WTC11 (cell line): ENCODE measurements around the gene HEY2. TPM values are rescaled to one million over a fixed set of nuclear protein-coding genes. Genes with fewer than 3 reads are reported as not detected.
A peak's percentile ranks its signal among the peaks of the same experiment; 100 is the strongest.

Source experiments
- CREM ChIP-seq: sonication (generic); formaldehyde crosslinking; IDR thresholded peaks from 2 replicates; pipeline ENCODE4 v1.8.1; 2022; ENCODE audit warnings: mild to moderate bottlenecking, missing genetic modification reagents, moderate library complexity
- EMX1 ChIP-seq: fragments of 250-450 bp; sonication (Bioruptor Pico); IDR thresholded peaks from 2 replicates; pipeline ENCODE4 v1.8.0; 2021; ENCODE audit warnings: mild to moderate bottlenecking
- FOXP1 ChIP-seq: sonication (generic); formaldehyde crosslinking; IDR thresholded peaks from 2 replicates; pipeline ENCODE4 v1.8.0; 2022; ENCODE audit warnings: missing genetic modification reagents, mild to moderate bottlenecking, moderate library complexity, borderline replicate concordance
- GTF2I ChIP-seq: fragments of 250-450 bp; sonication (Bioruptor Pico); conservative IDR thresholded peaks from 2 replicates; pipeline ENCODE4 v1.4.0; 2021; ENCODE audit warnings: mild to moderate bottlenecking
- HMGA2 ChIP-seq: fragments of 250-450 bp; sonication (Bioruptor Pico); IDR thresholded peaks from 2 replicates; pipeline ENCODE4 v1.4.0; 2021; ENCODE audit warnings: mild to moderate bottlenecking, moderate library complexity
- JAZF1 ChIP-seq: fragments of 250-450 bp; sonication (Bioruptor Pico); IDR thresholded peaks from 2 replicates; pipeline ENCODE4 v1.9.0; 2021; ENCODE audit warnings: moderate library complexity, mild to moderate bottlenecking, inconsistent platforms
- NR2C2 ChIP-seq: sonication (generic); formaldehyde crosslinking; IDR thresholded peaks from 2 replicates; pipeline ENCODE4 v1.8.0; 2022; ENCODE audit warnings: mild to moderate bottlenecking, missing genetic modification reagents
- PRRX2 ChIP-seq: fragments of 250-450 bp; sonication (Bioruptor Pico); IDR thresholded peaks from 2 replicates; pipeline ENCODE4 v1.8.0; 2021; ENCODE audit warnings: mild to moderate bottlenecking
- SMAD3 ChIP-seq: sonication (generic); formaldehyde crosslinking; IDR thresholded peaks from 2 replicates; pipeline ENCODE4 v1.8.0; 2022; ENCODE audit warnings: missing genetic modification reagents, mild to moderate bottlenecking, borderline replicate concordance
- TEAD1 ChIP-seq: sonication (generic); formaldehyde crosslinking; IDR thresholded peaks from 2 replicates; pipeline ENCODE4 v1.8.0; 2022; ENCODE audit warnings: mild to moderate bottlenecking, missing genetic modification reagents
- TEAD4 ChIP-seq: sonication (generic); formaldehyde crosslinking; IDR thresholded peaks from 2 replicates; pipeline ENCODE4 v1.8.0; 2022; ENCODE audit warnings: mild to moderate bottlenecking, missing genetic modification reagents
- TP53 ChIP-seq: sonication (generic); formaldehyde crosslinking; IDR thresholded peaks from 2 replicates; pipeline ENCODE4 v1.8.1; 2023; ENCODE audit warnings: mild to moderate bottlenecking, missing genetic modification reagents
- ZBTB21 ChIP-seq: sonication (generic); formaldehyde crosslinking; IDR thresholded peaks from 2 replicates; pipeline ENCODE4 v1.8.1; 2023; ENCODE audit warnings: mild to moderate bottlenecking, missing genetic modification reagents, borderline replicate concordance
- ZNF121 ChIP-seq: sonication (generic); formaldehyde crosslinking; IDR thresholded peaks from 2 replicates; pipeline ENCODE4 v1.8.0; 2023; ENCODE audit warnings: missing genetic modification reagents
- ZNF219 ChIP-seq: sonication (generic); formaldehyde crosslinking; IDR thresholded peaks from 2 replicates; pipeline ENCODE4 v1.8.0; 2023; ENCODE audit warnings: missing genetic modification reagents, mild to moderate bottlenecking, borderline replicate concordance
- ZNF396 ChIP-seq: fragments of 250-450 bp; sonication (Bioruptor Pico); IDR thresholded peaks from 2 replicates; pipeline ENCODE4 v1.8.0; 2021; ENCODE audit warnings: mild to moderate bottlenecking, moderate library complexity, borderline replicate concordance
- ZNF416 ChIP-seq: fragments of 250-450 bp; sonication (Bioruptor Pico); IDR thresholded peaks from 2 replicates; pipeline ENCODE4 v1.9.0; 2021; ENCODE audit warnings: mild to moderate bottlenecking, inconsistent platforms
- total RNA-seq: library from RNA; stranded (reverse); gene quantifications from 3 replicates; pipeline ENCODE4 v1.2.3, GENCODE V29; 2021
- TF ChIP-seq, protein P1 (sequence below): sonication (generic); formaldehyde crosslinking; IDR thresholded peaks from 2 replicates; pipeline ENCODE4 v1.8.1; 2023; ENCODE audit warnings: mild to moderate bottlenecking, missing genetic modification reagents
- TF ChIP-seq, protein P2 (sequence below): sonication (generic); formaldehyde crosslinking; IDR thresholded peaks from 2 replicates; pipeline ENCODE4 v1.8.1; 2022; ENCODE audit warnings: low read depth, missing genetic modification reagents, borderline replicate concordance
- TF ChIP-seq, protein P3 (sequence below): sonication (generic); formaldehyde crosslinking; IDR thresholded peaks from 2 replicates; pipeline ENCODE4 v1.8.0; 2022; ENCODE audit warnings: mild to moderate bottlenecking, missing genetic modification reagents
- TF ChIP-seq, protein P4 (sequence below): sonication (generic); formaldehyde crosslinking; IDR thresholded peaks from 2 replicates; pipeline ENCODE4 v1.8.1; 2022; ENCODE audit warnings: missing genetic modification reagents, borderline replicate concordance
- TF ChIP-seq, protein P5 (sequence below): sonication (generic); formaldehyde crosslinking; IDR thresholded peaks from 2 replicates; pipeline ENCODE4 v1.8.1; 2022; ENCODE audit warnings: mild to moderate bottlenecking, missing genetic modification reagents, moderate library complexity, borderline replicate concordance
- TF ChIP-seq, protein P6 (sequence below): fragments of 250-450 bp; sonication (Bioruptor Pico); conservative IDR thresholded peaks from 2 replicates; pipeline ENCODE4 v1.9.0; 2021; ENCODE audit warnings: mild to moderate bottlenecking
- TF ChIP-seq, protein P7 (sequence below): sonication (generic); formaldehyde crosslinking; IDR thresholded peaks from 2 replicates; pipeline ENCODE4 v1.8.1; 2022; ENCODE audit warnings: low read depth, mild to moderate bottlenecking, moderate library complexity, missing genetic modification reagents, borderline replicate concordance
- TF ChIP-seq, protein P8 (sequence below): sonication (generic); formaldehyde crosslinking; IDR thresholded peaks from 2 replicates; pipeline ENCODE4 v1.8.0; 2022; ENCODE audit warnings: missing genetic modification reagents

The HEY2 gene
- total RNA-seq, 1 experiment from 2014 or later, result 10.6 TPM

DNA sequence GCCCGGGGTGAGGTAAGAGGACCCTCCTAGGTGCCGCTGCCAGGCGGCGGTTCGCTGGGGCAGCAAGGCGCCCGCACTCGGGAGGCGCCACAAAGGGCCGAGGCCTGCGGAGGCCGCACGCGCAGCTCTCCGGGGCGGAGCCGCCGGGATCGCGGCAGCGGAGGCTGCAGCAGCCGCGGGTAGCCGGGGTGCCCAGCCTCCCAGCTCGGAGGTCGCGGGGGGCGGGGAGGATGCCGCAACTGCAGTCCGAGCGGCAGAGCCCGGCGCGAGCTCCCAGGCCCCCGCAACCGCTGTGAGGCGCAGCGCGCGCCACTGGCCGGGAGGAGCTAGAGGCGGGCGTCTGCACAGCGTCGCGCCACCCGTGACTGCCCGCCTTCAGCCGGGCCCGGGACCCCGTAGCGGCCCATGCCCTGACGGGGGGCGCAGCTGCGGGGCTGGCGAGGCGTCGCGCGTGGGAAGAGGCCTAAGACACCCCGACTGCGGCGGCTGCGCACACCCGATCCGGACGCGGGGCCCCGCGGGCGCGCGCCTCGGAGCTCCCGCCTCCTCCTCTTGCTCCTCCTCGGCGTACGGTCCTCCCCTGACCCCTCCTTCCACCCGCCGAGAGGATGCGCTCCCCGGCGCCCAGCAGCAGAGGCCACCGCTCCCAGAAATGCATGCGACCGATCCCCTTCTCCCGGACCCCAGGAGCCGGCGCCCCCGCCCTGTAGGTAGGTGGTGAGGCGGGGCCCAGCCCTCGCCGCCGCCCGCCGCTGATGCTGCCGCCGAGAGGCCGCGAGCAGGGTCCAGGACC is 41.1 kb downstream of the HEY2 start, which contains the start of gene NCOA7 (continued):
- TF ChIP-seq, protein P1, sequence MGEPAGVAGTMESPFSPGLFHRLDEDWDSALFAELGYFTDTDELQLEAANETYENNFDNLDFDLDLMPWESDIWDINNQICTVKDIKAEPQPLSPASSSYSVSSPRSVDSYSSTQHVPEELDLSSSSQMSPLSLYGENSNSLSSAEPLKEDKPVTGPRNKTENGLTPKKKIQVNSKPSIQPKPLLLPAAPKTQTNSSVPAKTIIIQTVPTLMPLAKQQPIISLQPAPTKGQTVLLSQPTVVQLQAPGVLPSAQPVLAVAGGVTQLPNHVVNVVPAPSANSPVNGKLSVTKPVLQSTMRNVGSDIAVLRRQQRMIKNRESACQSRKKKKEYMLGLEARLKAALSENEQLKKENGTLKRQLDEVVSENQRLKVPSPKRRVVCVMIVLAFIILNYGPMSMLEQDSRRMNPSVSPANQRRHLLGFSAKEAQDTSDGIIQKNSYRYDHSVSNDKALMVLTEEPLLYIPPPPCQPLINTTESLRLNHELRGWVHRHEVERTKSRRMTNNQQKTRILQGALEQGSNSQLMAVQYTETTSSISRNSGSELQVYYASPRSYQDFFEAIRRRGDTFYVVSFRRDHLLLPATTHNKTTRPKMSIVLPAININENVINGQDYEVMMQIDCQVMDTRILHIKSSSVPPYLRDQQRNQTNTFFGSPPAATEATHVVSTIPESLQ (CRISPR knock-in tag), result no peak
- no peak for TF ChIP-seq ZNF416
- TF ChIP-seq ZNF121 (CRISPR knock-in tag), result no peak
- TF ChIP-seq TP53 (CRISPR knock-in tag), result no peak
- TF ChIP-seq NR2C2 (CRISPR knock-in tag), result no peak
- TF ChIP-seq, protein P2, sequence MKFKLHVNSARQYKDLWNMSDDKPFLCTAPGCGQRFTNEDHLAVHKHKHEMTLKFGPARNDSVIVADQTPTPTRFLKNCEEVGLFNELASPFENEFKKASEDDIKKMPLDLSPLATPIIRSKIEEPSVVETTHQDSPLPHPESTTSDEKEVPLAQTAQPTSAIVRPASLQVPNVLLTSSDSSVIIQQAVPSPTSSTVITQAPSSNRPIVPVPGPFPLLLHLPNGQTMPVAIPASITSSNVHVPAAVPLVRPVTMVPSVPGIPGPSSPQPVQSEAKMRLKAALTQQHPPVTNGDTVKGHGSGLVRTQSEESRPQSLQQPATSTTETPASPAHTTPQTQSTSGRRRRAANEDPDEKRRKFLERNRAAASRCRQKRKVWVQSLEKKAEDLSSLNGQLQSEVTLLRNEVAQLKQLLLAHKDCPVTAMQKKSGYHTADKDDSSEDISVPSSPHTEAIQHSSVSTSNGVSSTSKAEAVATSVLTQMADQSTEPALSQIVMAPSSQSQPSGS, result no peak
- no peak for TF ChIP-seq ZNF396
- TF ChIP-seq ZBTB21 (CRISPR knock-in tag), result no peak
- no peak for TF ChIP-seq JAZF1 (CRISPR knock-in tag)
- TF ChIP-seq, protein P3, sequence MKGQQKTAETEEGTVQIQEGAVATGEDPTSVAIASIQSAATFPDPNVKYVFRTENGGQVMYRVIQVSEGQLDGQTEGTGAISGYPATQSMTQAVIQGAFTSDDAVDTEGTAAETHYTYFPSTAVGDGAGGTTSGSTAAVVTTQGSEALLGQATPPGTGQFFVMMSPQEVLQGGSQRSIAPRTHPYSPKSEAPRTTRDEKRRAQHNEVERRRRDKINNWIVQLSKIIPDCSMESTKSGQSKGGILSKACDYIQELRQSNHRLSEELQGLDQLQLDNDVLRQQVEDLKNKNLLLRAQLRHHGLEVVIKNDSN (CRISPR knock-in tag), result peak; percentile 49; the same call in 1 of the 2 replicates
- TF ChIP-seq ZNF219, result no peak
- TF ChIP-seq EMX1 (CRISPR knock-in tag), result no peak; the same call in 1 of the 2 replicates
- TF ChIP-seq TEAD1 (CRISPR knock-in tag), result peak; percentile 69; the same call in 1 of the 2 replicates
- 0 out of 2 replicates have a peak, but pooled peaks have one; percentile 56 for TF ChIP-seq SMAD3 (CRISPR knock-in tag)
- TF ChIP-seq, protein P4, sequence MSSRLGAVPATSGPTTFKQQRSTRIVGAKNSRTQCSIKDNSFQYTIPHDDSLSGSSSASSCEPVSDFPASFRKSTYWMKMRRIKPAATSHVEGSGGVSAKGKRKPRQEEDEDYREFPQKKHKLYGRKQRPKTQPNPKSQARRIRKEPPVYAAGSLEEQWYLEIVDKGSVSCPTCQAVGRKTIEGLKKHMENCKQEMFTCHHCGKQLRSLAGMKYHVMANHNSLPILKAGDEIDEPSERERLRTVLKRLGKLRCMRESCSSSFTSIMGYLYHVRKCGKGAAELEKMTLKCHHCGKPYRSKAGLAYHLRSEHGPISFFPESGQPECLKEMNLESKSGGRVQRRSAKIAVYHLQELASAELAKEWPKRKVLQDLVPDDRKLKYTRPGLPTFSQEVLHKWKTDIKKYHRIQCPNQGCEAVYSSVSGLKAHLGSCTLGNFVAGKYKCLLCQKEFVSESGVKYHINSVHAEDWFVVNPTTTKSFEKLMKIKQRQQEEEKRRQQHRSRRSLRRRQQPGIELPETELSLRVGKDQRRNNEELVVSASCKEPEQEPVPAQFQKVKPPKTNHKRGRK (CRISPR knock-in tag), result no peak
- TF ChIP-seq HMGA2 (CRISPR knock-in tag), result no peak
- TF ChIP-seq PRRX2 (CRISPR knock-in tag), result 0 out of 2 replicates have a peak, but pooled peaks have one; percentile 11
- TF ChIP-seq FOXP1 (CRISPR knock-in tag), result peak; percentile 48
- TF ChIP-seq, protein P5, sequence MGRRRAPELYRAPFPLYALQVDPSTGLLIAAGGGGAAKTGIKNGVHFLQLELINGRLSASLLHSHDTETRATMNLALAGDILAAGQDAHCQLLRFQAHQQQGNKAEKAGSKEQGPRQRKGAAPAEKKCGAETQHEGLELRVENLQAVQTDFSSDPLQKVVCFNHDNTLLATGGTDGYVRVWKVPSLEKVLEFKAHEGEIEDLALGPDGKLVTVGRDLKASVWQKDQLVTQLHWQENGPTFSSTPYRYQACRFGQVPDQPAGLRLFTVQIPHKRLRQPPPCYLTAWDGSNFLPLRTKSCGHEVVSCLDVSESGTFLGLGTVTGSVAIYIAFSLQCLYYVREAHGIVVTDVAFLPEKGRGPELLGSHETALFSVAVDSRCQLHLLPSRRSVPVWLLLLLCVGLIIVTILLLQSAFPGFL (CRISPR knock-in tag), result no peak
- TF ChIP-seq GTF2I (CRISPR knock-in tag), result no peak
- TF ChIP-seq, protein P6, sequence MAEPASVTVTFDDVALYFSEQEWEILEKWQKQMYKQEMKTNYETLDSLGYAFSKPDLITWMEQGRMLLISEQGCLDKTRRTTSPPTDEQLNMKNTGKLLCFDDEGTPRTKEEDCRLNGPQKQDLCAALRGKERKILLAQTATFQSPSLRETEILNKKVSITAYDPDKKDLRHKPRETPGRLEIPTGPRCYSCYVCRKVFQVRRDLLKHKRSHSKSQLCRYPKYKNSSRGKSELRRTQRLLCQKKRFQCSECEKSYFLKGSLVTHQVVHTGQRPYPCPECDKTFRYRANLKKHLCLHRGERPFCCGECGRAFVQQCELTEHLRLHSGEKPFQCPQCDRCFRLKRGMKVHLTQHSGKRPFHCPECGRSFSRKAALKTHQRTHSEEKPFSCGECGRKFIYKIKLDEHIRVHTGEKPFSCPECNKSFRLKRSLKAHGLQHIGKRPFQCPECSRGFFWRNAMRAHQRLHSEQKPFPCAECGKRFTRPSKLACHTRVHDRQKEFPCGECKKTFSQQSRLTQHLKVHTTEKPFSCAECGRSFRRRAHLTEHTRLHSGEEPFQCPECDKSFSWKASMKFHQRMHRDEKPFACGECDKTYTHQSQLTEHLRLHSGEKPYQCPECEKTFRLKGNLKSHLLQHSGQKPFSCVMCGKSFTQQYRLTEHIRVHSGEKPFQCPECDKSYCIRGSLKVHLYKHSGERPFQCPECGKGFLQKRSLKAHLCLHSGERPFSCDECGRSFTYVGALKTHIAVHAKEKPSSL, result no peak
- TF ChIP-seq, protein P7, sequence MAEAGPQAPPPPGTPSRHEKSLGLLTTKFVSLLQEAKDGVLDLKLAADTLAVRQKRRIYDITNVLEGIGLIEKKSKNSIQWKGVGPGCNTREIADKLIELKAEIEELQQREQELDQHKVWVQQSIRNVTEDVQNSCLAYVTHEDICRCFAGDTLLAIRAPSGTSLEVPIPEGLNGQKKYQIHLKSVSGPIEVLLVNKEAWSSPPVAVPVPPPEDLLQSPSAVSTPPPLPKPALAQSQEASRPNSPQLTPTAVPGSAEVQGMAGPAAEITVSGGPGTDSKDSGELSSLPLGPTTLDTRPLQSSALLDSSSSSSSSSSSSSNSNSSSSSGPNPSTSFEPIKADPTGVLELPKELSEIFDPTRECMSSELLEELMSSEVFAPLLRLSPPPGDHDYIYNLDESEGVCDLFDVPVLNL (CRISPR knock-in tag), result no peak
- TF ChIP-seq CREM (CRISPR knock-in tag), result peak; percentile 74; the same call in 1 of the 2 replicates
- TF ChIP-seq TEAD4 (CRISPR knock-in tag), result no peak
- TF ChIP-seq, protein P8, sequence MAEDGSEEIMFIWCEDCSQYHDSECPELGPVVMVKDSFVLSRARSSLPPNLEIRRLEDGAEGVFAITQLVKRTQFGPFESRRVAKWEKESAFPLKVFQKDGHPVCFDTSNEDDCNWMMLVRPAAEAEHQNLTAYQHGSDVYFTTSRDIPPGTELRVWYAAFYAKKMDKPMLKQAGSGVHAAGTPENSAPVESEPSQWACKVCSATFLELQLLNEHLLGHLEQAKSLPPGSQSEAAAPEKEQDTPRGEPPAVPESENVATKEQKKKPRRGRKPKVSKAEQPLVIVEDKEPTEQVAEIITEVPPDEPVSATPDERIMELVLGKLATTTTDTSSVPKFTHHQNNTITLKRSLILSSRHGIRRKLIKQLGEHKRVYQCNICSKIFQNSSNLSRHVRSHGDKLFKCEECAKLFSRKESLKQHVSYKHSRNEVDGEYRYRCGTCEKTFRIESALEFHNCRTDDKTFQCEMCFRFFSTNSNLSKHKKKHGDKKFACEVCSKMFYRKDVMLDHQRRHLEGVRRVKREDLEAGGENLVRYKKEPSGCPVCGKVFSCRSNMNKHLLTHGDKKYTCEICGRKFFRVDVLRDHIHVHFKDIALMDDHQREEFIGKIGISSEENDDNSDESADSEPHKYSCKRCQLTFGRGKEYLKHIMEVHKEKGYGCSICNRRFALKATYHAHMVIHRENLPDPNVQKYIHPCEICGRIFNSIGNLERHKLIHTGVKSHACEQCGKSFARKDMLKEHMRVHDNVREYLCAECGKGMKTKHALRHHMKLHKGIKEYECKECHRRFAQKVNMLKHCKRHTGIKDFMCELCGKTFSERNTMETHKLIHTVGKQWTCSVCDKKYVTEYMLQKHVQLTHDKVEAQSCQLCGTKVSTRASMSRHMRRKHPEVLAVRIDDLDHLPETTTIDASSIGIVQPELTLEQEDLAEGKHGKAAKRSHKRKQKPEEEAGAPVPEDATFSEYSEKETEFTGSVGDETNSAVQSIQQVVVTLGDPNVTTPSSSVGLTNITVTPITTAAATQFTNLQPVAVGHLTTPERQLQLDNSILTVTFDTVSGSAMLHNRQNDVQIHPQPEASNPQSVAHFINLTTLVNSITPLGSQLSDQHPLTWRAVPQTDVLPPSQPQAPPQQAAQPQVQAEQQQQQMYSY (CRISPR knock-in tag), result no peak
